Sigmoid colon (tissue), 7 donors: ENCODE data around the gene CACNB2. TPM values are rescaled to one million over a fixed set of nuclear protein-coding genes. Genes with fewer than 3 reads are reported as not detected.

Experiments
- DNase-seq: peaks from one replicate; pipeline ENCODE4 v3.0.0-alpha.2; 2019
- H3K27ac ChIP-seq, 4 donors: fragments of 200-600 bp; sonication (generic); one replicate each; pipeline ENCODE4 v1.5.1; 2016 to 2019; ENCODE audit warnings: mild to moderate bottlenecking in 1 of 4
- H3K27me3 ChIP-seq, 3 donors: fragments of 200-600 bp; sonication (generic); one replicate each; pipeline ENCODE4 v1.5.1; 2019; ENCODE audit warnings: mild to moderate bottlenecking in 1 of 3
- H3K36me3 ChIP-seq, 4 donors: fragments of 200-600 bp; sonication (generic); one replicate each; pipeline ENCODE4 v1.5.1; 2016 to 2019
- H3K4me1 ChIP-seq, 4 donors: fragments of 200-600 bp; sonication (generic); one replicate each; pipeline ENCODE4 v1.5.1; 2017 to 2019
- H3K4me3 ChIP-seq, 4 donors: fragments of 200-600 bp; sonication (generic); one replicate each; pipeline ENCODE4 v1.5.1; 2017 to 2019; ENCODE audit warnings: mild to moderate bottlenecking in 2 of 4, moderate library complexity in 1 of 4
- H3K9me3 ChIP-seq, 4 donors: fragments of 200-600 bp in 3 of 4; sonication (generic) in 3 of 4; one replicate each; pipeline versions ENCODE4 v1.5.1 to v1.6.1; 2013 to 2019
- EP300 ChIP-seq, 4 donors: sonication (generic); formaldehyde crosslinking; IDR thresholded peaks; one replicate each; pipeline ENCODE4 v1.6.1; 2017; ENCODE audit warnings: antibody characterized with exemption in 4 of 4
- POLR2A ChIP-seq, 2 donors: fragments of 450-650 bp; IDR thresholded peaks; one replicate each; pipeline ENCODE4 v1.6.1; 2016; ENCODE audit warnings: antibody characterized with exemption in 2 of 2, mild to moderate bottlenecking in 2 of 2, moderate library complexity in 2 of 2
- POLR2AphosphoS5 ChIP-seq, 4 donors: sonication (generic); formaldehyde crosslinking; IDR thresholded peaks; one replicate each; pipeline ENCODE4 v1.6.1; 2017; ENCODE audit warnings: antibody characterized with exemption in 4 of 4
- WGBS, 2 donors: extraction: QIAGEN DNeasy Blood & Tissue Kit; methylation state at CpG; one replicate each; pipeline ENCODE4 v1.1.7; 2013; 5-methylcytosine and 5-hydroxymethylcytosine counted together
- intact Hi-C: fragments of 100-400 bp; cut with DNase I; formaldehyde crosslinking; loops from one replicate; pipeline ENCODE4 v1.15.1; 2023
- polyA plus RNA-seq, 3 donors: library from polyadenylated mRNA; stranded (reverse); fragments of 200-250 nt; gene quantifications; one replicate each; pipeline ENCODE4 v1.2.3, GENCODE V29; 2013
- total RNA-seq, 4 donors: library from RNA; depleted of rRNA; stranded (reverse); fragments of >200 nt; gene quantifications; one replicate each; pipeline ENCODE4 v1.1.0, GENCODE V29; 2016
- TF ChIP-seq, protein P1 (sequence below), 4 experiments: fragments of 450-650 bp in 3 of 4; fragments of 200-600 bp in 1 of 4; IDR thresholded peaks; one replicate each; pipeline ENCODE4 v1.5.1; 2016 to 2019; ENCODE audit warnings: antibody characterized with exemption in 4 of 4, mild to moderate bottlenecking in 3 of 4, moderate library complexity in 2 of 4
- donor health status: healthy with polysubstance abuse.
- donor health status: Bipolar disorder and iron deficiency.
- donor health status: healthy.

The CACNB2 gene
- total and polyA plus RNA-seq, 7 donors = 1.2 to 85.3 (median 36.0) TPM

- intact Hi-C loops = no loop called here
- Histone ChIP-seq H3K4me3 (no peak overlapping the region), H3K27ac (no peak overlapping the region), H3K9me3 (no peaks in the 10 kb centered on the region), H3K4me1 (peaks cover 0 to 34% (median 24%) of the 10 kb centered on the region in 4 donors), H3K36me3 (no peaks in the 10 kb centered on the region), H3K27me3 (no peaks in the 10 kb centered on the region)
- DNase-seq = no peak
- TF ChIP-seq, protein P1, sequence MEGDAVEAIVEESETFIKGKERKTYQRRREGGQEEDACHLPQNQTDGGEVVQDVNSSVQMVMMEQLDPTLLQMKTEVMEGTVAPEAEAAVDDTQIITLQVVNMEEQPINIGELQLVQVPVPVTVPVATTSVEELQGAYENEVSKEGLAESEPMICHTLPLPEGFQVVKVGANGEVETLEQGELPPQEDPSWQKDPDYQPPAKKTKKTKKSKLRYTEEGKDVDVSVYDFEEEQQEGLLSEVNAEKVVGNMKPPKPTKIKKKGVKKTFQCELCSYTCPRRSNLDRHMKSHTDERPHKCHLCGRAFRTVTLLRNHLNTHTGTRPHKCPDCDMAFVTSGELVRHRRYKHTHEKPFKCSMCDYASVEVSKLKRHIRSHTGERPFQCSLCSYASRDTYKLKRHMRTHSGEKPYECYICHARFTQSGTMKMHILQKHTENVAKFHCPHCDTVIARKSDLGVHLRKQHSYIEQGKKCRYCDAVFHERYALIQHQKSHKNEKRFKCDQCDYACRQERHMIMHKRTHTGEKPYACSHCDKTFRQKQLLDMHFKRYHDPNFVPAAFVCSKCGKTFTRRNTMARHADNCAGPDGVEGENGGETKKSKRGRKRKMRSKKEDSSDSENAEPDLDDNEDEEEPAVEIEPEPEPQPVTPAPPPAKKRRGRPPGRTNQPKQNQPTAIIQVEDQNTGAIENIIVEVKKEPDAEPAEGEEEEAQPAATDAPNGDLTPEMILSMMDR (IDR thresholded peaks at IDR 0.05) = no peak
- TF ChIP-seq POLR2A (IDR thresholded peaks at IDR 0.05) (no peak), POLR2AphosphoS5 (IDR thresholded peaks at IDR 0.05) (no peak), EP300 (IDR thresholded peaks at IDR 0.05) (no peak)
- 95 to 96% methylated on average over 4 of the region's 4 CpGs for WGBS, 2 donors
Measured at GRCh38 chr10:18190840-18191239, 50.6 kb downstream of the CACNB2 start.

- H3K27me3 ChIP-seq = no peaks in the 10 kb centered on the region
- H3K27ac ChIP-seq = peak overlapping the region; percentile 80 to 92 (median 84)
- no peaks in the 10 kb centered on the region for H3K9me3 ChIP-seq
- H3K36me3 ChIP-seq = no peaks in the 10 kb centered on the region
- TF ChIP-seq POLR2AphosphoS5 (IDR thresholded peaks at IDR 0.05) = no peak
- TF ChIP-seq POLR2A (IDR thresholded peaks at IDR 0.05) = no peak
- TF ChIP-seq, protein P1 (IDR thresholded peaks at IDR 0.05) = no peak
- TF ChIP-seq EP300 (IDR thresholded peaks at IDR 0.05) = no peak
- 75 to 79% methylated on average over 2 of the region's 2 CpGs for WGBS, 2 donors
- peaks cover 0 to 62% (median 45%) of the 10 kb centered on the region in 4 donors for H3K4me1 ChIP-seq
- H3K4me3 ChIP-seq = no peak overlapping the region
- DNase-seq = no peak
- intact Hi-C loops = loop anchor here (5.0 kb wide), 1 partner anchor 37 kb away; no protein-coding TSS in a partner anchor
Measured at GRCh38 chr10:18194634-18195033, 54.4 kb downstream of the CACNB2 start.

DNA sequence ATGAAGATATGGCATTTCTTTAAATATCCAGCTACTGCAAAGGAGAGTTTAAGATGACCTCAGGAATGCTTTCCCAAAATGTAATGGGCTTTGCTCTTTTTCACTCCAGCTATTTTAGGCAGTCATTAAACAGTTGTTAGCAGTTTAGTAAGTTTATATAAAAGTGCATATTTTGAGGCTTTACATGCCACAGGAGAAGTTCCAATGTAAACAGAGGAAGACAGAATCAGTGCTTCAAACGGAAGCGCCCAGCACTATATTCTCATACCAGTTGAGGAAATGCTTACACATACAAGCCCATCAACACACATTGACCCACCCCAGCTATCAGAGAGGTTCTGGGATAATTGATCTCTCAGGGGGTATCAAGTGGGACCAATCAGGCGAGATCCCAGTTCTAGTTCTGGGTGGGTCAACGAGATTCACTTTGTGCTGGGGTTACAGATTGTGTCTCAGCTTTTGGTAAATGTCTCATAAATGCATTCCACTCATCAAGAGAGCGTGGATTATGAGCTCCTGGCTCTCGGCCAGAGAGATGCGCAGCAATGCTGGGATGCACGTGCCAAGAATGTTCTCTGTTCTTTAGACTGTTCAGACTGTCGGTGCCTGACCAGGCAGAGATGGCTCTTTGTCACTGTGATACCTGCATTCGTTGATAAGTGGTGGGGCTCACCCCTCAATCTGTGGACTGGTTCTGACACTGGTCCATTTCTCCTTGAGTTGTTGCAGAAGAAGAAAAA is 55.0 kb downstream of the CACNB2 start:
- WGBS, 2 donors = 75 to 76% methylated on average over 10 of the region's 10 CpGs
- intact Hi-C loops = loop anchor here (5.0 kb wide), 1 partner anchor 38 kb away; no protein-coding TSS in a partner anchor
- peak in 3 of 4 donors; percentile 8 to 71 (median 64) for TF ChIP-seq POLR2AphosphoS5 (IDR thresholded peaks at IDR 0.05)
- TF ChIP-seq POLR2A (IDR thresholded peaks at IDR 0.05) = no peak
- TF ChIP-seq EP300 (IDR thresholded peaks at IDR 0.05) = peak in 2 of 4 donors; percentile 2 to 10
- TF ChIP-seq, protein P1 (IDR thresholded peaks at IDR 0.05) = no peak
- H3K27me3 ChIP-seq = no peaks in the 10 kb centered on the region
- no peaks in the 10 kb centered on the region for H3K36me3 ChIP-seq
- H3K9me3 ChIP-seq = no peaks in the 10 kb centered on the region
- peak; percentile 74 for DNase-seq
- peaks cover 0 to 62% (median 45%) of the 10 kb centered on the region in 4 donors for H3K4me1 ChIP-seq
- no peak overlapping the region for H3K4me3 ChIP-seq
- H3K27ac ChIP-seq = peak overlapping the region; percentile 80 to 92 (median 84)

- no peak overlapping the region for H3K4me3 ChIP-seq
- no peaks in the 10 kb centered on the region for H3K9me3 ChIP-seq
- 73 to 75% methylated on average over 2 of the region's 2 CpGs for WGBS, 2 donors
- peaks cover 0 to 62% (median 48%) of the 10 kb centered on the region in 4 donors for H3K4me1 ChIP-seq
- H3K36me3 ChIP-seq = no peaks in the 10 kb centered on the region
- intact Hi-C loops = loop anchor here (2.0 to 5.0 kb wide), 3 partner anchors 16 to 56 kb away; partner anchors contain the start of gene CACNB2
- TF ChIP-seq POLR2A (IDR thresholded peaks at IDR 0.05) = no peak
- TF ChIP-seq EP300 (IDR thresholded peaks at IDR 0.05) = peak; percentile 68 to 95 (median 80)
- TF ChIP-seq POLR2AphosphoS5 (IDR thresholded peaks at IDR 0.05) = peak; percentile 88 to 96 (median 92)
- DNase-seq = peak; percentile 81
- H3K27me3 ChIP-seq = no peaks in the 10 kb centered on the region
- peak overlapping the region; percentile 80 to 92 (median 84) for H3K27ac ChIP-seq
Measured at GRCh38 chr10:18196806-18197550, 56.8 kb downstream of the CACNB2 start.

GRCh38 chr10:18197706-18198105 is 57.5 kb downstream of the CACNB2 start:
- no peaks in the 10 kb centered on the region for H3K9me3 ChIP-seq
- H3K27me3 ChIP-seq = no peaks in the 10 kb centered on the region
- intact Hi-C loops = loop anchor here (2.0 to 5.0 kb wide), 3 partner anchors 17 to 57 kb away; partner anchors contain the start of gene CACNB2
- WGBS, 2 donors = 92 to 93% methylated on average over 2 of the region's 2 CpGs
- H3K4me3 ChIP-seq = no peak overlapping the region
- H3K27ac ChIP-seq = peak overlapping the region; percentile 80 to 92 (median 84)
- H3K36me3 ChIP-seq = no peaks in the 10 kb centered on the region
- TF ChIP-seq, protein P1 (IDR thresholded peaks at IDR 0.05) = no peak
- no peak for TF ChIP-seq POLR2A (IDR thresholded peaks at IDR 0.05)
- no peak for TF ChIP-seq POLR2AphosphoS5 (IDR thresholded peaks at IDR 0.05)
- TF ChIP-seq EP300 (IDR thresholded peaks at IDR 0.05) = no peak
- H3K4me1 ChIP-seq = peaks cover 0 to 67% (median 53%) of the 10 kb centered on the region in 4 donors
- no peak for DNase-seq
